AG04449 (cell line): Measurements from ENCODE around the gene SELENOW.

ENCODE experiments used
- CTCF ChIA-PET: fragments of 350-600 bp; formaldehyde crosslinking; extraction: SDS; loops from one replicate; lab custom pipeline; 2021; ENCODE audit warnings: antibody characterized with exemption; lab: Yijun Ruan, JAX
- POLR2A ChIA-PET: fragments of 400-600, 350-600 bp; formaldehyde crosslinking; extraction: SDS; loops from one replicate; lab custom pipeline; 2020; ENCODE audit warnings: antibody characterized with exemption, inconsistent platforms; lab: Yijun Ruan, JAX
- DNase-seq: peaks from one replicate; pipeline ENCODE4 v3.0.0-alpha.2; 2010; ENCODE audit warnings: low read depth, low spot score
- H3K4me3 ChIP-seq: 2 replicates; pipeline ENCODE4 v1.5.1; 2011; ENCODE audit warnings: low read depth, mild to moderate bottlenecking, control low read depth, low read length
- CTCF ChIP-seq: IDR thresholded peaks from one replicate; pipeline ENCODE4 v1.5.1; 2011; ENCODE audit warnings: mild to moderate bottlenecking, moderate library complexity, low read length, control low read depth, inconsistent platforms; ENCODE audit not compliant: insufficient read depth; ENCODE audit errors: missing control alignments

The SELENOW gene

GRCh38 chr19:47749326-47749725 lies 29.2 kb upstream of the SELENOW start:
- DNase-seq, result no peak
- H3K4me3 ChIP-seq, result no peak overlapping the region
- POLR2A ChIA-PET, result no interaction called here
- CTCF ChIA-PET, result interaction anchor here (3.7 to 7.1 kb wide), 2 partner anchors 17 to 38 kb away, joined by 15 to 211 read pairs; partner anchors contain the start of gene EHD2
- TF ChIP-seq CTCF, result no peak

GRCh38 chr19:47750752-47751151 lies 27.8 kb upstream of the SELENOW start:
- H3K4me3 ChIP-seq, result no peak overlapping the region
- ChIA-PET CTCF (interaction anchor here (1.0 to 2.0 kb wide), 2 partner anchors 14 to 43 kb away, joined by 5 to 14 read pairs; no protein-coding TSS in a partner anchor), POLR2A (interaction anchor here (1.0 kb wide), 1 partner anchor 323 kb away, joined by 3 read pairs; no protein-coding TSS in a partner anchor)
- no peak for DNase-seq
- no peak for TF ChIP-seq CTCF

GRCh38 chr19:47752440-47753211 lies 25.9 kb upstream of the SELENOW start:
- CTCF ChIA-PET, result interaction anchor here (0.9 to 2.0 kb wide), 6 partner anchors 10 to 317 kb away, joined by 3 to 14 read pairs (median 4); no protein-coding TSS in a partner anchor
- POLR2A ChIA-PET, result no interaction called here
- no peak for TF ChIP-seq CTCF
- no peak overlapping the region for H3K4me3 ChIP-seq
- DNase-seq, result no peak

- CTCF ChIA-PET, result interaction anchor here (1.0 to 1.2 kb wide), 2 partner anchors 11 to 44 kb away, joined by 3 to 7 read pairs; no protein-coding TSS in a partner anchor
- TF ChIP-seq CTCF, result no peak
- no peak for DNase-seq
- H3K4me3 ChIP-seq, result no peak overlapping the region
- POLR2A ChIA-PET, result interaction anchor here (0.7 to 0.9 kb wide), 2 partner anchors 9 to 42 kb away, joined by 3 to 4 read pairs; no protein-coding TSS in a partner anchor
Measured at GRCh38 chr19:47754206-47755064, 24.1 kb upstream of the SELENOW start.

- POLR2A ChIA-PET, result no interaction called here
- DNase-seq, result no peak
- TF ChIP-seq CTCF, result no peak
- CTCF ChIA-PET, result interaction anchor here (1.0 to 1.2 kb wide), 3 partner anchors 10 to 45 kb away, joined by 3 to 7 read pairs (median 3); no protein-coding TSS in a partner anchor
- H3K4me3 ChIP-seq, result no peak overlapping the region
Measured at GRCh38 chr19:47755065-47755761, 23.3 kb upstream of the SELENOW start.
